H1 (cell line): Measurements from ENCODE around the gene THEM5. TPM values are rescaled to one million over a fixed set of nuclear protein-coding genes. Genes with fewer than 3 reads are reported as not detected.

Source experiments
- CTCF ChIA-PET: fragments of 300-600 bp; sonication (Branson Sonifier 250); formaldehyde crosslinking; loops from one replicate; lab custom pipeline; 2021; ENCODE audit not compliant: partially characterized antibody; lab: Charles Lee
- POLR2A ChIA-PET: fragments of 300-600 bp; sonication (Branson Sonifier 250); formaldehyde crosslinking; loops from one replicate; lab custom pipeline; 2021; ENCODE audit warnings: inconsistent platforms; ENCODE audit not compliant: partially characterized antibody; lab: Charles Lee
- DNase-seq, 2 experiments: peaks; one replicate each; pipeline versions ENCODE4 v3.0.0 to v3.0.0-alpha.2; 2010 to 2022; ENCODE audit warnings: low spot score in 2 of 2, low read depth in 1 of 2, mixed read lengths in 1 of 2
- FAIRE-seq: peaks from 2 replicates; lab custom pipeline; 2011; peaks lifted over from hg19 to GRCh38; lab: Jason Lieb, UNC
- H2AFZ ChIP-seq: 2 replicates; pipeline ENCODE4 v1.8.1; 2012; ENCODE audit warnings: low read length, inconsistent platforms
- H2AK5ac ChIP-seq: 2 replicates; pipeline ENCODE4 v1.6.1; 2013; ENCODE audit warnings: low read depth, low read length
- H2BK120ac ChIP-seq: replicated peaks from 2 replicates; pipeline ENCODE3; 2013; ENCODE audit warnings: low read depth, low read length, inconsistent platforms
- H2BK12ac ChIP-seq: 2 replicates; pipeline ENCODE4 v1.6.1; 2013; ENCODE audit warnings: low read depth, low read length
- H2BK15ac ChIP-seq: 2 replicates; pipeline ENCODE4 v1.6.1; 2013; ENCODE audit warnings: low read length
- H2BK20ac ChIP-seq: 2 replicates; pipeline ENCODE4 v1.6.1; 2013; ENCODE audit warnings: low read length
- H2BK5ac ChIP-seq: 2 replicates; pipeline ENCODE4 v1.6.1; 2013; ENCODE audit warnings: low read depth, low read length
- H3K14ac ChIP-seq: 2 replicates; pipeline ENCODE4 v1.6.1; 2013; ENCODE audit warnings: inconsistent platforms; ENCODE audit not compliant: insufficient read length
- H3K18ac ChIP-seq: 2 replicates; pipeline ENCODE4 v1.6.1; 2013; ENCODE audit warnings: low read length; ENCODE audit errors: extremely low read depth
- H3K23ac ChIP-seq: 2 replicates; pipeline ENCODE4 v1.6.1; 2013; ENCODE audit warnings: inconsistent platforms; ENCODE audit not compliant: insufficient read length
- H3K23me2 ChIP-seq: 2 replicates; pipeline ENCODE4 v1.6.1; 2013; ENCODE audit warnings: low read depth, low read length
- H3K27ac ChIP-seq: 2 replicates; pipeline ENCODE4 v1.6.1; 2011; ENCODE audit warnings: low read depth, low read length, inconsistent platforms
- H3K27me3 ChIP-seq, 4 experiments: replicated peaks in 1 of 4; 1 replicate in 1 of 4; 2 replicates in 3 of 4; pipeline versions ENCODE4 v1.6.1 to v1.8.1; 2011 to 2013; ENCODE audit warnings: low read length in 3 of 4, mild to moderate bottlenecking in 3 of 4, inconsistent platforms in 2 of 4, mixed read lengths in 2 of 4, moderate library complexity in 1 of 4; ENCODE audit not compliant: control insufficient read depth in 3 of 4, insufficient read depth in 3 of 4; ENCODE audit errors: extremely low read depth in 1 of 4
- H3K36me3 ChIP-seq, 4 experiments: 2 replicates each; pipeline versions ENCODE4 v1.6.1 to v1.8.1; 2011 to 2013; ENCODE audit warnings: mild to moderate bottlenecking in 4 of 4, low read length in 3 of 4, moderate library complexity in 2 of 4, control low read depth in 1 of 4, inconsistent platforms in 1 of 4; ENCODE audit not compliant: insufficient read depth in 4 of 4, control insufficient read depth in 2 of 4
- H3K4ac ChIP-seq: replicated peaks from 2 replicates; pipeline ENCODE3; 2013; ENCODE audit warnings: low read length, low read depth, mixed read lengths, inconsistent platforms; ENCODE audit not compliant: insufficient read length
- H3K4me1 ChIP-seq, 4 experiments: replicated peaks in 1 of 4; 1 replicate in 1 of 4; 2 replicates in 3 of 4; pipeline versions ENCODE4 v1.6.1 to v1.8.1; 2011 to 2013; ENCODE audit warnings: low read length in 3 of 4, inconsistent platforms in 2 of 4, mixed read lengths in 1 of 4; ENCODE audit not compliant: insufficient read depth in 4 of 4, control insufficient read depth in 3 of 4
- H3K4me2 ChIP-seq, 2 experiments: 2 replicates each; pipeline versions ENCODE4 v1.6.1 to v1.8.1; 2011 to 2013; ENCODE audit warnings: low read depth in 2 of 2, low read length in 2 of 2, control low read depth in 1 of 2, inconsistent platforms in 1 of 2, mild to moderate bottlenecking in 1 of 2; ENCODE audit not compliant: insufficient read depth in 1 of 2
- H3K4me3 ChIP-seq, 4 experiments: fragments of 200-600, 300-600 bp in 1 of 4; sonication (generic), shearing (Covaris generic), sonication (Bioruptor Twin) in 1 of 4; 2 replicates each; pipeline versions ENCODE4 v1.5.1 to v1.8.1; 2011 to 2016; ENCODE audit warnings: low read length in 4 of 4, low read depth in 3 of 4, control low read depth in 2 of 4, inconsistent platforms in 2 of 4, mild to moderate bottlenecking in 2 of 4, mixed read lengths in 1 of 4, moderate library complexity in 1 of 4; ENCODE audit not compliant: insufficient read depth in 2 of 4; ENCODE audit errors: extremely low read depth in 1 of 4
- H3K56ac ChIP-seq: replicated peaks from 2 replicates; pipeline ENCODE3; 2013; ENCODE audit warnings: low read depth, mild to moderate bottlenecking, mixed read lengths, low read length, inconsistent platforms; ENCODE audit not compliant: insufficient read length
- H3K79me1 ChIP-seq: 2 replicates; pipeline ENCODE4 v1.6.1; 2013; ENCODE audit warnings: low read depth, low read length, control low read depth
- H3K79me2 ChIP-seq, 2 experiments: 2 replicates each; pipeline versions ENCODE4 v1.6.1 to v1.8.1; 2012 to 2013; ENCODE audit warnings: low read length in 2 of 2, mild to moderate bottlenecking in 2 of 2, inconsistent platforms in 1 of 2; ENCODE audit not compliant: insufficient read depth in 2 of 2, control insufficient read depth in 1 of 2
- H3K9ac ChIP-seq, 4 experiments: replicated peaks in 1 of 4; 1 replicate in 1 of 4; 2 replicates in 3 of 4; pipeline versions ENCODE4 v1.6.1 to v1.8.1; 2011 to 2013; ENCODE audit warnings: low read depth in 3 of 4, low read length in 3 of 4, control low read depth in 2 of 4, mild to moderate bottlenecking in 2 of 4, moderate library complexity in 2 of 4, inconsistent platforms in 1 of 4; ENCODE audit errors: extremely low read depth in 1 of 4
- H3K9me3 ChIP-seq, 2 experiments: 2 replicates each; pipeline versions ENCODE4 v1.6.1 to v1.8.1; 2012 to 2013; ENCODE audit warnings: mild to moderate bottlenecking in 2 of 2, moderate library complexity in 2 of 2, control low read depth in 1 of 2, inconsistent platforms in 1 of 2, low read depth in 1 of 2, low read length in 1 of 2, mixed read lengths in 1 of 2; ENCODE audit not compliant: insufficient read depth in 2 of 2
- H4K20me1 ChIP-seq, 2 experiments: replicated peaks in 1 of 2; 2 replicates each; pipeline versions ENCODE3 to v1.8.1; 2011 to 2013; ENCODE audit warnings: inconsistent platforms in 2 of 2, low read length in 2 of 2, mild to moderate bottlenecking in 1 of 2; ENCODE audit not compliant: insufficient read depth in 2 of 2, control insufficient read depth in 1 of 2
- H4K5ac ChIP-seq: 2 replicates; pipeline ENCODE4 v1.6.1; 2013; ENCODE audit warnings: low read length, low read depth, mixed read lengths, inconsistent platforms; ENCODE audit not compliant: insufficient read length
- H4K8ac ChIP-seq: 2 replicates; pipeline ENCODE4 v1.8.0; 2013; ENCODE audit warnings: mild to moderate bottlenecking, moderate library complexity, low read length, inconsistent platforms; ENCODE audit not compliant: insufficient read depth; ENCODE audit errors: extremely low read depth
- H4K91ac ChIP-seq: replicated peaks from 2 replicates; pipeline ENCODE3; 2013; ENCODE audit warnings: low read length, mixed read lengths, inconsistent platforms; ENCODE audit not compliant: insufficient read length
- HDAC6 ChIP-seq: IDR thresholded peaks from one replicate; pipeline ENCODE4 v1.7.1; 2012; ENCODE audit warnings: low read depth, mild to moderate bottlenecking, inconsistent platforms, low read length, moderate library complexity
- TEAD4 ChIP-seq: IDR thresholded peaks from 2 replicates; pipeline ENCODE4 v1.6.1; 2012; ENCODE audit warnings: low read depth, low read length, inconsistent platforms, mixed read lengths
- WGBS, 2 experiments: shearing (Covaris generic) in 1 of 2; methylation state at CpG; one replicate each; pipeline versions ENCODE4 v1.1.6 to v1.1.7; 2013 to 2015; ENCODE audit warnings: low lambda C conversion rate in 2 of 2, mixed read lengths in 2 of 2, inconsistent platforms in 1 of 2, low coverage in 1 of 2, missing lambda C conversion rate in 1 of 2; ENCODE audit not compliant: insufficient replicate concordance in 2 of 2, insufficient coverage in 1 of 2, insufficient read length in 1 of 2; ENCODE audit errors: extremely low coverage in 1 of 2, missing lambda C conversion rate in 1 of 2; 5-methylcytosine and 5-hydroxymethylcytosine counted together
- polyA plus RNA-seq, 7 experiments: library from polyadenylated mRNA; depleted of rRNA in 3 of 7; stranded (reverse) in 5 of 7; unstranded in 2 of 7; fragments of >200 nt in 5 of 7; fragments of 200-250 nt in 2 of 7; gene quantifications; 1 replicate in 5 of 7; 2 replicates in 1 of 7; 4 replicates in 1 of 7; pipeline versions ENCODE4 v1.2.1 to v1.2.3, GENCODE V29; 2011 to 2013; ENCODE audit warnings: missing spikeins in 2 of 7, mixed read lengths in 2 of 7
- total RNA-seq: library from RNA; stranded (reverse); fragmentation: NEBNext Ultra II Directional; extraction: Animal tissue kit (Norgen Biotek cat#: 25700); gene quantifications from 2 replicates; pipeline ENCODE4 v1.2.1, GENCODE V29; 2021

Gene THEM5
- total and polyA plus RNA-seq, 2 of the 8 experiments (the other 6 are each of a cell fraction or from before 2014, with no cell fraction given): not detected

GRCh38 chr1:151800830-151801229 is 52.7 kb downstream of the THEM5 start:
- 91% methylated on average over 8 of the region's 8 CpGs; no CpG with 5 or more reads in 1 of the 2 experiments for whole genome bisulfite sequencing, 2 experiments
- no peak overlapping the region for H2BK20ac ChIP-seq
- H4K8ac ChIP-seq: no peak overlapping the region; the same call in 1 of the 2 replicates
- H3K36me3 ChIP-seq: no peaks in the 10 kb centered on the region
- H3K4me1 ChIP-seq: no peaks in the 10 kb centered on the region; a peak in 1 of 7 replicates
- DNase-seq: no peak
- TF ChIP-seq TEAD4 (no peak), HDAC6 (no peak)
- H2AK5ac ChIP-seq: no peak overlapping the region
- H3K14ac ChIP-seq: no peak overlapping the region
- H3K18ac ChIP-seq: no peak overlapping the region
- H4K91ac ChIP-seq: no peak overlapping the region
- H2BK15ac ChIP-seq: no peak overlapping the region
- H3K4ac ChIP-seq: no peak overlapping the region
- no peak overlapping the region for H4K5ac ChIP-seq
- H2BK5ac ChIP-seq: no peak overlapping the region
- no peak overlapping the region for H2BK12ac ChIP-seq
- no peak for FAIRE-seq
- no peak overlapping the region for H3K4me2 ChIP-seq
- no peak overlapping the region for H3K9ac ChIP-seq
- no peak overlapping the region for H3K23ac ChIP-seq
- H3K79me1 ChIP-seq: no peaks in the 10 kb centered on the region
- H2AFZ ChIP-seq: no peak overlapping the region
- H3K79me2 ChIP-seq: no peaks in the 10 kb centered on the region
- no peaks in the 10 kb centered on the region for H3K23me2 ChIP-seq
- no peaks in the 10 kb centered on the region for H3K9me3 ChIP-seq
- no peaks in the 10 kb centered on the region for H4K20me1 ChIP-seq
- H3K27me3 ChIP-seq: peaks cover 0 to 3% (median 1%) of the 10 kb centered on the region in 4 experiments; a peak in 1 of 7 replicates
- H3K27ac ChIP-seq: no peak overlapping the region
- POLR2A ChIA-PET: interaction anchor here (0.8 kb wide), 1 partner anchor 284 kb away, joined by 4 read pairs; no protein-coding TSS in a partner anchor
- H2BK120ac ChIP-seq: no peak overlapping the region
- CTCF ChIA-PET: no interaction called here
- no peak overlapping the region for H3K56ac ChIP-seq
- H3K4me3 ChIP-seq: no peak overlapping the region
